Stimulated activated CD4-positive, alpha-beta T cell treated with anti-CD3 and anti-CD28 coated beads, Interleukin-2, amount 100 ng/mL, for 24 hours (primary cell): ENCODE results near the gene TEAD3.
"Not testable (repeated sequence)": the region's sequence is repeated elsewhere in the genome, so short reads cannot be mapped to it uniquely, and the experiment has no call there.

Source experiments
- DNase-seq, 2 donors: peaks; one replicate each; pipeline ENCODE4 v3.0.0-alpha.2; 2020

The TEAD3 gene

GRCh38 chr6:35445691-35446090 lies 51.2 kb downstream of the TEAD3 start:
- no peak for DNase-seq

- DNase-seq: no peak
Observed at GRCh38 chr6:35443341-35444030, 53.4 kb downstream of the TEAD3 start.

GRCh38 chr6:35442693-35443092 lies 54.2 kb downstream of the TEAD3 start:
- DNase-seq: no peak

GRCh38 chr6:35441642-35442041 lies 55.2 kb downstream of the TEAD3 start:
- no peak for DNase-seq

- DNase-seq: no peak
Observed at GRCh38 chr6:35441205-35441604, 55.7 kb downstream of the TEAD3 start.

- DNase-seq: no peak
Observed at GRCh38 chr6:35439308-35439707, 57.6 kb downstream of the TEAD3 start.

- not testable (repeated sequence) for DNase-seq
Observed at GRCh38 chr6:35438378-35439065, 58.4 kb downstream of the TEAD3 start.

- DNase-seq: no peak
Observed at GRCh38 chr6:35436071-35436857, 60.6 kb downstream of the TEAD3 start.

- DNase-seq: no peak
Observed at GRCh38 chr6:35435074-35435837, 61.6 kb downstream of the TEAD3 start.

GRCh38 chr6:35432702-35433101 lies 64.2 kb downstream of the TEAD3 start:
- DNase-seq: not testable (repeated sequence)

- DNase-seq: no peak
Observed at GRCh38 chr6:35432291-35432690, 64.6 kb downstream of the TEAD3 start.

- DNase-seq: no peak
Observed at GRCh38 chr6:35429463-35429862, 67.4 kb downstream of the TEAD3 start.

GRCh38 chr6:35428421-35429149 lies 68.3 kb downstream of the TEAD3 start:
- no peak for DNase-seq

- DNase-seq: no peak
Observed at GRCh38 chr6:35427851-35428321, 69.0 kb downstream of the TEAD3 start.

GRCh38 chr6:35427435-35427834 lies 69.4 kb downstream of the TEAD3 start:
- DNase-seq: no peak

GRCh38 chr6:35426074-35426473 lies 70.8 kb downstream of the TEAD3 start:
- no peak for DNase-seq

- DNase-seq: no peak
Observed at GRCh38 chr6:35425284-35425683, 71.6 kb downstream of the TEAD3 start.
